Heart right ventricle (tissue), 16 donors: Measurements from ENCODE around the gene PDE9A. TPM values are rescaled to one million over a fixed set of nuclear protein-coding genes. Genes with fewer than 3 reads are reported as not detected.

Experiments
- ATAC-seq, 8 donors: fragments of 200-7000 bp; cut with Tn5 transposase; one replicate each; pipeline ENCODE4 v1.9.1; 2020; ENCODE audit warnings: mild to moderate bottlenecking in 8 of 8, moderate library complexity in 8 of 8, moderate number of reproducible peaks in 1 of 8
- DNase-seq, 2 donors: peaks; one replicate each; pipeline ENCODE4 v3.0.0-alpha.2; 2020
- H3K27ac ChIP-seq, 10 donors: fragments of 200-600 bp; sonication (generic) in 2 of 10; one replicate each; pipeline versions ENCODE4 v1.5.0 to v1.8.0; 2020 to 2022; ENCODE audit warnings: mild to moderate bottlenecking in 3 of 10
- H3K27me3 ChIP-seq, 7 donors: fragments of 200-600 bp; one replicate each; pipeline ENCODE4 v1.8.0; 2021 to 2022; ENCODE audit warnings: mild to moderate bottlenecking in 2 of 7
- H3K36me3 ChIP-seq, 9 donors: fragments of 200-600 bp; sonication (generic) in 1 of 9; one replicate each; pipeline versions ENCODE4 v1.5.0 to v1.8.0; 2020 to 2022; ENCODE audit warnings: mild to moderate bottlenecking in 2 of 9
- H3K4me1 ChIP-seq, 9 donors: fragments of 200-600 bp; sonication (generic) in 1 of 9; one replicate each; pipeline versions ENCODE4 v1.5.0 to v1.8.0; 2020 to 2022; ENCODE audit warnings: mild to moderate bottlenecking in 4 of 9
- H3K4me3 ChIP-seq, 10 donors: fragments of 200-600 bp; sonication (generic) in 2 of 10; one replicate each; pipeline versions ENCODE4 v1.5.0 to v1.8.0; 2020 to 2022; ENCODE audit warnings: mild to moderate bottlenecking in 7 of 10, moderate library complexity in 2 of 10
- H3K9me3 ChIP-seq, 11 donors: fragments of 200-600 bp in 10 of 11; sonication (generic) in 2 of 11; one replicate each; pipeline versions ENCODE4 v1.5.0 to v1.8.0; 2013 to 2022; ENCODE audit warnings: mild to moderate bottlenecking in 2 of 11, control low read depth in 1 of 11, moderate library complexity in 1 of 11
- CTCF ChIP-seq, 9 donors: fragments of 200-600 bp; sonication (generic) in 2 of 9; IDR thresholded peaks; one replicate each; pipeline versions ENCODE4 v1.5.0 to v1.8.0; 2021 to 2022; ENCODE audit warnings: antibody characterized with exemption in 9 of 9, mild to moderate bottlenecking in 5 of 9, moderate library complexity in 1 of 9
- WGBS, 2 donors: extraction: QIAGEN DNeasy Blood & Tissue Kit; methylation state at CpG; one replicate each; pipeline ENCODE4 v1.1.7; 2013; ENCODE audit warnings: inconsistent platforms in 1 of 2; 5-methylcytosine and 5-hydroxymethylcytosine counted together
- intact Hi-C, 10 donors: fragments of 100-400 bp; cut with DNase I; formaldehyde crosslinking; loops; one replicate each; pipeline versions ENCODE4 v1.11.1 to v1.14.2; 2022
- polyA plus RNA-seq, 2 donors: library from polyadenylated mRNA; stranded (reverse); fragments of 200-250 nt; gene quantifications; one replicate each; pipeline ENCODE4 v1.2.3, GENCODE V29; 2013
- total RNA-seq, 10 donors: library from RNA; stranded (reverse); fragmentation: NEBNext Ultra II Directional in 3 of 10; extraction: Animal tissue kit (Norgen Biotek cat#: 25700) in 3 of 10; gene quantifications; one replicate each; pipeline versions ENCODE4 v1.2.1 to v1.2.4, GENCODE V29; 2021 to 2023
- donor health status: Arrhythmogenic right ventricular cardiomyopathy.
- donor health status: ischemic (EF 13 %, LVEDD 7.1; RV severe dilation, severe dysfunction).
- donor health status: healthy with polysubstance abuse.
- donor health status: DM: no; HTN: yes; CAD: no.
- donor health status: DM: no; HTN: no; CAD: no.
- donor health status: ischemic (EF 25% LVEDD 6.9; RV normal size, moderate dysfunction).
- donor health status: ischemic (EF 25% LVEDD 5.7; RV mildly dilated, moderate dysfunction).
- donor health status: healthy.
- donor health status: DM: yes; HTN: yes; CAD: no.
- donor health status: Ischemic cardiomyopathy.
- donor health status: ischemic (EF 35%, LVEDD 5.7; RV mildly dilated, moderate dysfunction).
- donor health status: nonischemic (EF 11% LVEDD 7.7; RV severe dilation, severe dysfunction).
- donor health status: DM: yes; HTN: yes; CAD: no.
- donor health status: PGD.
- donor health status: ischemic (EF 29% LVEDD 5.4; RV normal size, mild dysfunction).
- donor health status: nonischemic (EF 23%, LVEDD 6.1; RV moderate dilation, normal function).

PDE9A gene
- total and polyA plus RNA-seq, 12 donors = 1.2 to 7.0 (median 2.2) TPM

GRCh38 chr21:42695697-42696380 lies 42.4 kb downstream of the PDE9A start:
- Histone ChIP-seq H3K4me1 (peaks cover 0 to 18% (median 8%) of the 10 kb centered on the region in 9 donors), H3K9me3 (peaks cover 0 to under 1% (median 0%) of the 10 kb centered on the region in 11 donors), H3K4me3 (no peak overlapping the region), H3K27ac (no peak overlapping the region), H3K27me3 (peaks cover 0 to 9% (median 0%) of the 10 kb centered on the region in 7 donors), H3K36me3 (peaks cover 0 to 24% (median 0%) of the 10 kb centered on the region in 9 donors)
- TF ChIP-seq CTCF (IDR thresholded peaks at IDR 0.05) = no peak
- DNase-seq = peak in 1 of 2 donors; percentile 42
- peak in 7 of 8 donors; percentile 57 to 81 (median 70) for ATAC-seq
- intact Hi-C loops = loop anchor here in 1 of 10 donors (5.0 kb wide), 1 partner anchor 56 kb away; no protein-coding TSS in a partner anchor
- 80 to 87% methylated on average over 9 of the region's 9 CpGs for WGBS, 2 donors

GRCh38 chr21:42696501-42697040 lies 43.1 kb downstream of the PDE9A start:
- H3K36me3 ChIP-seq = peaks cover 0 to 24% (median 0%) of the 10 kb centered on the region in 9 donors
- no peak for DNase-seq
- 91 to 92% methylated on average over 9 of the region's 9 CpGs for WGBS, 2 donors
- peaks cover 0 to 9% (median 0%) of the 10 kb centered on the region in 7 donors for H3K27me3 ChIP-seq
- H3K4me3 ChIP-seq = no peak overlapping the region
- H3K4me1 ChIP-seq = peaks cover 0 to 18% (median 8%) of the 10 kb centered on the region in 9 donors
- intact Hi-C loops = loop anchor here in 1 of 10 donors (5.0 kb wide), 1 partner anchor 56 kb away; no protein-coding TSS in a partner anchor
- no peak for ATAC-seq
- no peak overlapping the region for H3K27ac ChIP-seq
- no peak for TF ChIP-seq CTCF (IDR thresholded peaks at IDR 0.05)
- H3K9me3 ChIP-seq = peaks cover 0 to 7% (median 0%) of the 10 kb centered on the region in 11 donors

GRCh38 chr21:42698733-42699132 lies 45.3 kb downstream of the PDE9A start:
- intact Hi-C loops = loop anchor here in 1 of 10 donors (5.0 kb wide), 1 partner anchor 54 kb away; no protein-coding TSS in a partner anchor
- Histone ChIP-seq H3K36me3 (peaks cover 0 to 20% (median 0%) of the 10 kb centered on the region in 9 donors), H3K4me3 (no peak overlapping the region), H3K4me1 (peaks cover 0 to 18% (median 8%) of the 10 kb centered on the region in 9 donors), H3K27me3 (peaks cover 0 to 9% (median 0%) of the 10 kb centered on the region in 7 donors), H3K9me3 (peaks cover 0 to 17% (median 0%) of the 10 kb centered on the region in 11 donors), H3K27ac (no peak overlapping the region)
- DNase-seq = no peak
- no peak for ATAC-seq
- WGBS, 2 donors = 75 to 86% methylated on average over 9 of the region's 9 CpGs
- no peak for TF ChIP-seq CTCF (IDR thresholded peaks at IDR 0.05)

- peaks cover 0 to 18% (median 8%) of the 10 kb centered on the region in 9 donors for H3K4me1 ChIP-seq
- DNase-seq (no peak), ATAC-seq (no peak)
- no peak overlapping the region for H3K4me3 ChIP-seq
- WGBS, 2 donors = 89 to 92% methylated on average over 6 of the region's 6 CpGs
- peaks cover 0 to 9% (median 0%) of the 10 kb centered on the region in 7 donors for H3K27me3 ChIP-seq
- H3K9me3 ChIP-seq = peaks cover 0 to 17% (median 0%) of the 10 kb centered on the region in 11 donors
- H3K36me3 ChIP-seq = peaks cover 0 to 20% (median 0%) of the 10 kb centered on the region in 9 donors
- H3K27ac ChIP-seq = no peak overlapping the region
- TF ChIP-seq CTCF (IDR thresholded peaks at IDR 0.05) = no peak
- intact Hi-C loops = loop anchor here in 1 of 10 donors (5.0 kb wide), 1 partner anchor 53 kb away; no protein-coding TSS in a partner anchor
These were observed 45.8 kb downstream of the PDE9A start for GRCh38 chr21:42699196-42699595.
